Type B pancreatic cell (in vitro differentiated cells): ENCODE data around the gene UPK1A. TPM values are rescaled to one million over a fixed set of nuclear protein-coding genes. Genes with fewer than 3 reads are reported as not detected.
A peak's percentile ranks its signal among the peaks of the same experiment; 100 is the strongest.
"Not testable (repeated sequence)": the region's sequence is repeated elsewhere in the genome, so short reads cannot be mapped to it uniquely, and the experiment has no call there.

Experiments used
- DNase-seq: peaks from one replicate; pipeline ENCODE4 v3.0.0; 2021; ENCODE audit warnings: mixed read lengths; ENCODE audit not compliant: unreplicated experiment; ENCODE audit errors: extremely low spot score
- H3K27ac Mint-ChIP-seq: 2 replicates; pipeline ENCODE4 v1.8.0; 2021; ENCODE audit warnings: mild to moderate bottlenecking, mixed read lengths
- H3K27me3 Mint-ChIP-seq: 2 replicates; pipeline ENCODE4 v1.8.0; 2021; ENCODE audit warnings: mixed read lengths
- H3K36me3 Mint-ChIP-seq: 2 replicates; pipeline ENCODE4 v1.8.0; 2021; ENCODE audit warnings: mixed read lengths
- H3K4me1 Mint-ChIP-seq: one replicate; pipeline ENCODE4 v1.8.0; 2021; ENCODE audit warnings: mixed read lengths; ENCODE audit not compliant: unreplicated experiment
- H3K4me3 Mint-ChIP-seq: 2 replicates; pipeline ENCODE4 v1.8.0; 2021; ENCODE audit warnings: mild to moderate bottlenecking, mixed read lengths
- H3K9me3 Mint-ChIP-seq: 2 replicates; pipeline ENCODE4 v1.8.0; 2021; ENCODE audit warnings: mixed read lengths
- CTCF ChIP-seq: fragments of 200-600 bp; sonication (generic); conservative IDR thresholded peaks from 2 replicates; pipeline ENCODE4 v1.5.0; 2021; ENCODE audit warnings: antibody characterized with exemption, mild to moderate bottlenecking
- total RNA-seq: library from RNA; stranded (reverse); gene quantifications from 2 replicates; pipeline ENCODE4 v1.2.1, GENCODE V29; 2021; ENCODE audit warnings: low replicate concordance

UPK1A gene
- total RNA-seq, 1 donor from 2014 or later: 4.4 TPM

- H3K36me3 Mint-ChIP-seq: peaks cover 5% of the 10 kb centered on the region
- TF ChIP-seq CTCF: no peak
- DNase-seq: no peak
- peak overlapping the region; percentile 76 for H3K4me3 Mint-ChIP-seq
- H3K27me3 Mint-ChIP-seq: peaks cover 51% of the 10 kb centered on the region
- no peaks in the 10 kb centered on the region for H3K9me3 Mint-ChIP-seq
- H3K27ac Mint-ChIP-seq: peak overlapping the region; percentile 46
- H3K4me1 Mint-ChIP-seq: peaks cover 4% of the 10 kb centered on the region
Observed at GRCh38 chr19:35673121-35673804, 6.9 kb downstream of the UPK1A start.

- Mint-ChIP-seq H3K27ac (no peak overlapping the region), H3K4me1 (peaks cover 4% of the 10 kb centered on the region), H3K9me3 (no peaks in the 10 kb centered on the region), H3K27me3 (peaks cover 39% of the 10 kb centered on the region), H3K36me3 (peaks cover 5% of the 10 kb centered on the region), H3K4me3 (no peak overlapping the region)
- DNase-seq: no peak
- no peak for TF ChIP-seq CTCF
Observed at GRCh38 chr19:35675589-35676140, 9.3 kb downstream of the UPK1A start.

- Mint-ChIP-seq H3K4me1 (peaks cover 4% of the 10 kb centered on the region), H3K27ac (no peak overlapping the region), H3K9me3 (no peaks in the 10 kb centered on the region), H3K4me3 (no peak overlapping the region), H3K36me3 (no peaks in the 10 kb centered on the region), H3K27me3 (no peaks in the 10 kb centered on the region)
- no peak for TF ChIP-seq CTCF
- no peak for DNase-seq
Observed at GRCh38 chr19:35689836-35690235, 23.5 kb downstream of the UPK1A start.

GRCh38 chr19:35691106-35691505 lies 24.8 kb downstream of the UPK1A start:
- H3K4me1 Mint-ChIP-seq, H3K9me3 Mint-ChIP-seq, H3K4me3 Mint-ChIP-seq, H3K27ac Mint-ChIP-seq, H3K27me3 Mint-ChIP-seq, DNase-seq, H3K36me3 Mint-ChIP-seq: not testable (repeated sequence)

GRCh38 chr19:35692010-35692409 lies 25.7 kb downstream of the UPK1A start:
- no peak for DNase-seq
- H3K4me3 Mint-ChIP-seq: no peak overlapping the region
- no peak overlapping the region for H3K27ac Mint-ChIP-seq
- H3K4me1 Mint-ChIP-seq: peaks cover 4% of the 10 kb centered on the region
- H3K36me3 Mint-ChIP-seq: no peaks in the 10 kb centered on the region
- no peak for TF ChIP-seq CTCF
- H3K27me3 Mint-ChIP-seq: no peaks in the 10 kb centered on the region
- no peaks in the 10 kb centered on the region for H3K9me3 Mint-ChIP-seq

GRCh38 chr19:35693422-35693821 lies 27.1 kb downstream of the UPK1A start:
- H3K4me3 Mint-ChIP-seq: no peak overlapping the region
- no peak for DNase-seq
- no peaks in the 10 kb centered on the region for H3K9me3 Mint-ChIP-seq
- H3K36me3 Mint-ChIP-seq: no peaks in the 10 kb centered on the region
- no peaks in the 10 kb centered on the region for H3K27me3 Mint-ChIP-seq
- peak overlapping the region; percentile 43 for H3K27ac Mint-ChIP-seq
- no peak for TF ChIP-seq CTCF
- peaks cover 4% of the 10 kb centered on the region for H3K4me1 Mint-ChIP-seq
